H1 (cell line): ENCODE data around the gene TSPAN16. TPM values are rescaled to one million over a fixed set of nuclear protein-coding genes. Genes with fewer than 3 reads are reported as not detected.
A peak's percentile ranks its signal among the peaks of the same experiment; 100 is the strongest.

Source experiments
- ATF2 ChIP-seq: IDR thresholded peaks from 2 replicates; pipeline ENCODE4 v1.6.1; 2012; ENCODE audit warnings: low read length, inconsistent platforms
- BACH1 ChIP-seq: IDR thresholded peaks from 2 replicates; pipeline ENCODE4 v1.6.1; 2012; ENCODE audit warnings: low read length, improper control_type of control experiment
- CHD2 ChIP-seq: IDR thresholded peaks from 2 replicates; pipeline ENCODE4 v1.6.1; 2012; ENCODE audit warnings: low read length, improper control_type of control experiment
- E2F6 ChIP-seq: IDR thresholded peaks from 2 replicates; pipeline ENCODE4 v1.6.1; 2012; ENCODE audit warnings: inconsistent platforms
- JUND ChIP-seq: IDR thresholded peaks from 2 replicates; pipeline ENCODE4 v1.6.1; 2011; ENCODE audit warnings: mild to moderate bottlenecking, improper control_type of control experiment, low read length
- KDM4A ChIP-seq: IDR thresholded peaks from one replicate; pipeline ENCODE4 v1.7.1; 2012; ENCODE audit warnings: low read depth, mild to moderate bottlenecking, moderate library complexity, low read length, inconsistent platforms; ENCODE audit not compliant: severe bottlenecking
- NANOG ChIP-seq: IDR thresholded peaks from 2 replicates; pipeline ENCODE4 v1.6.1; 2011; ENCODE audit warnings: low read length, low read depth, mild to moderate bottlenecking, inconsistent platforms; ENCODE audit not compliant: insufficient read depth, poor library complexity, severe bottlenecking
- NRF1 ChIP-seq: IDR thresholded peaks from 2 replicates; pipeline ENCODE4 v1.6.1; 2011; ENCODE audit warnings: mild to moderate bottlenecking, low read depth, low read length, improper control_type of control experiment
- POLR2A ChIP-seq, 2 experiments: IDR thresholded peaks; 1 replicate in 1 of 2; 2 replicates in 1 of 2; pipeline ENCODE4 v1.6.1; 2011; ENCODE audit warnings: low read depth in 2 of 2, low read length in 2 of 2, mild to moderate bottlenecking in 2 of 2; ENCODE audit errors: control extremely low read depth in 1 of 2
- POLR2AphosphoS5 ChIP-seq: IDR thresholded peaks from 2 replicates; pipeline ENCODE4 v1.6.1; 2011; ENCODE audit warnings: low read depth, low read length
- RBBP5 ChIP-seq: IDR thresholded peaks from 2 replicates; pipeline ENCODE4 v1.7.1; 2012; ENCODE audit warnings: low read depth, mild to moderate bottlenecking, inconsistent platforms, low read length, moderate library complexity, borderline replicate concordance
- SAP30 ChIP-seq: fragments of 300-600 bp; sonication (generic); IDR thresholded peaks from 2 replicates; pipeline ENCODE4 v1.7.1; 2012; ENCODE audit warnings: low read length, moderate library complexity, mild to moderate bottlenecking, inconsistent platforms; ENCODE audit not compliant: insufficient read depth, insufficient replicate concordance
- SIN3A ChIP-seq, 2 experiments: IDR thresholded peaks in 1 of 2; conservative IDR thresholded peaks in 1 of 2; 2 replicates each; pipeline ENCODE4 v1.6.1; 2011 to 2012; ENCODE audit warnings: low read length in 2 of 2, improper control_type of control experiment in 1 of 2, low read depth in 1 of 2, mild to moderate bottlenecking in 1 of 2
- SIX5 ChIP-seq: IDR thresholded peaks from 2 replicates; pipeline ENCODE4 v1.6.1; 2011; ENCODE audit warnings: mild to moderate bottlenecking, low read depth, low read length
- SP1 ChIP-seq: IDR thresholded peaks from 2 replicates; pipeline ENCODE4 v1.6.1; 2011; ENCODE audit warnings: low read depth, low read length
- SP2 ChIP-seq: IDR thresholded peaks from 2 replicates; pipeline ENCODE4 v1.6.1; 2012; ENCODE audit warnings: mild to moderate bottlenecking, low read length, inconsistent platforms
- TAF1 ChIP-seq: IDR thresholded peaks from 2 replicates; pipeline ENCODE4 v1.6.1; 2011; ENCODE audit warnings: mild to moderate bottlenecking, low read depth, low read length
- TBP ChIP-seq: IDR thresholded peaks from 2 replicates; pipeline ENCODE4 v1.6.1; 2011; ENCODE audit warnings: low read depth, low read length, improper control_type of control experiment
- TCF12 ChIP-seq: IDR thresholded peaks from 2 replicates; pipeline ENCODE4 v1.6.1; 2011; ENCODE audit warnings: low read depth, mild to moderate bottlenecking, low read length
- TEAD4 ChIP-seq: IDR thresholded peaks from 2 replicates; pipeline ENCODE4 v1.6.1; 2012; ENCODE audit warnings: low read depth, low read length, inconsistent platforms, mixed read lengths
- USF2 ChIP-seq: IDR thresholded peaks from 2 replicates; pipeline ENCODE4 v1.6.1; 2011; ENCODE audit warnings: low read length, improper control_type of control experiment
- polyA plus RNA-seq, 7 experiments: library from polyadenylated mRNA; depleted of rRNA in 3 of 7; stranded (reverse) in 5 of 7; unstranded in 2 of 7; fragments of >200 nt in 5 of 7; fragments of 200-250 nt in 2 of 7; gene quantifications; 1 replicate in 5 of 7; 2 replicates in 1 of 7; 4 replicates in 1 of 7; pipeline versions ENCODE4 v1.2.1 to v1.2.3, GENCODE V29; 2011 to 2013; ENCODE audit warnings: missing spikeins in 2 of 7, mixed read lengths in 2 of 7
- total RNA-seq: library from RNA; stranded (reverse); fragmentation: NEBNext Ultra II Directional; extraction: Animal tissue kit (Norgen Biotek cat#: 25700); gene quantifications from 2 replicates; pipeline ENCODE4 v1.2.1, GENCODE V29; 2021

The TSPAN16 gene
- total and polyA plus RNA-seq, 2 of the 8 experiments (the other 6 are each of a cell fraction or from before 2014, with no cell fraction given), result not detected

- TF ChIP-seq CHD2 (peak; percentile 84), KDM4A (peak; percentile 70), NRF1 (no peak), USF2 (peak; percentile 24; the same call in 1 of the 2 replicates), SAP30 (no peak), RBBP5 (no peak), NANOG (no peak), TCF12 (0 out of 2 replicates have a peak, but pooled peaks have one; percentile 21), BACH1 (peak; percentile 86), JUND (peak; percentile 66; the same call in 1 of the 2 replicates), SP2 (peak; percentile 83), E2F6 (peak; percentile 79), POLR2A (IDR thresholded peaks at IDR 0.05; ENCODE audit: control extremely low read depth in 1 of 2, low read depth in 2 of 2, low read length in 2 of 2) (peak in 1 of 2 experiments; percentile 31; a peak in 1 of 3 replicates), POLR2AphosphoS5 (peak; percentile 50; the same call in 1 of the 2 replicates), SIX5 (no peak), SIN3A (conservative IDR thresholded peaks at IDR 0.05 in 1 of 2, IDR thresholded peaks at IDR 0.05 in 1 of 2; ENCODE audit: low read depth in 1 of 2, low read length in 2 of 2) (peak in 1 of 2 experiments; percentile 59; a peak in 2 of 4 replicates), ATF2 (no peak), TAF1 (peak; percentile 47; the same call in 1 of the 2 replicates), TEAD4 (no peak; the same call in 1 of the 2 replicates), SP1 (peak; percentile 97), TBP (peak; percentile 57)
Measured at GRCh38 chr19:11346104-11346940, 50.4 kb downstream of the TSPAN16 start, which contains the start of the genes CCDC159 and TMEM205 (continued).
